Caco-2 (cell line): ENCODE measurements around the gene C5. TPM values are rescaled to one million over a fixed set of nuclear protein-coding genes. Genes with fewer than 3 reads are reported as not detected.

ENCODE experiments used
- BruUV-seq: library from RNA; stranded (reverse); fragments of 400-500 nt; replicated peaks from 2 replicates; lab custom pipeline; 2021; lab: Mats Ljungman, UMichigan
- CTCF ChIA-PET: fragments of 300-600 bp; sonication (Branson Sonifier 250); formaldehyde crosslinking; loops from one replicate; lab custom pipeline; 2022; ENCODE audit warnings: antibody characterized with exemption; lab: Charles Lee
- POLR2A ChIA-PET: fragments of 300-600 bp; sonication (Branson Sonifier 250); formaldehyde crosslinking; loops from one replicate; lab custom pipeline; 2022; ENCODE audit warnings: antibody characterized with exemption; lab: Charles Lee
- DNase-seq, 2 experiments: peaks; one replicate each; pipeline versions ENCODE4 v3.0.0 to v3.0.0-alpha.2; 2020 to 2022
- H3K27me3 ChIP-seq: replicated peaks from 2 replicates; pipeline ENCODE4 v1.6.0; 2011; ENCODE audit warnings: low read length; ENCODE audit not compliant: control insufficient read depth, insufficient read depth
- H3K36me3 ChIP-seq: 2 replicates; pipeline ENCODE4 v1.5.1; 2011; ENCODE audit warnings: low read length; ENCODE audit not compliant: control insufficient read depth, insufficient read depth
- H3K4me1 ChIP-seq: fragments of 250-450 bp; sonication (Bioruptor Pico); 2 replicates; pipeline ENCODE4 v1.5.1; 2020; ENCODE audit warnings: mild to moderate bottlenecking
- H3K4me3 ChIP-seq: 2 replicates; pipeline ENCODE4 v1.5.1; 2011; ENCODE audit warnings: low read depth, mild to moderate bottlenecking, control low read depth, low read length
- H3K9me3 ChIP-seq: fragments of 250-450 bp; sonication (Bioruptor Pico); 2 replicates; pipeline ENCODE4 v1.5.1; 2020; ENCODE audit warnings: mild to moderate bottlenecking, moderate library complexity
- H3K27ac Mint-ChIP-seq: one replicate; pipeline ENCODE4 v1.8.0; 2022; ENCODE audit warnings: mixed read lengths; ENCODE audit not compliant: unreplicated experiment
- H3K27me3 Mint-ChIP-seq: one replicate; pipeline ENCODE4 v1.8.0; 2022; ENCODE audit warnings: mixed read lengths; ENCODE audit not compliant: insufficient read depth, unreplicated experiment
- H3K36me3 Mint-ChIP-seq: one replicate; pipeline ENCODE4 v1.8.0; 2022; ENCODE audit warnings: mild to moderate bottlenecking, mixed read lengths; ENCODE audit not compliant: insufficient read depth, unreplicated experiment
- H3K4me1 Mint-ChIP-seq: one replicate; pipeline ENCODE4 v1.8.0; 2022; ENCODE audit warnings: low read depth, mixed read lengths; ENCODE audit not compliant: unreplicated experiment
- H3K4me3 Mint-ChIP-seq: one replicate; pipeline ENCODE4 v1.8.0; 2022; ENCODE audit warnings: mild to moderate bottlenecking, moderate library complexity, mixed read lengths; ENCODE audit not compliant: unreplicated experiment
- H3K9me3 Mint-ChIP-seq: one replicate; pipeline ENCODE4 v1.8.0; 2022; ENCODE audit warnings: mixed read lengths; ENCODE audit not compliant: unreplicated experiment
- CTCF ChIP-seq, 2 experiments: fragments of 200-600 bp in 1 of 2; IDR thresholded peaks; 1 replicate in 1 of 2; 2 replicates in 1 of 2; pipeline versions ENCODE4 v1.5.1 to v1.8.0; 2011 to 2022; ENCODE audit warnings: antibody characterized with exemption in 1 of 2, control low read depth in 1 of 2, inconsistent platforms in 1 of 2, low read depth in 1 of 2, low read length in 1 of 2, mild to moderate bottlenecking in 1 of 2, moderate library complexity in 1 of 2; ENCODE audit not compliant: insufficient read depth in 1 of 2, severe bottlenecking in 1 of 2, unreplicated experiment in 1 of 2
- intact Hi-C: fragments of 100-400 bp; cut with micrococcal nuclease; formaldehyde crosslinking; loops from one replicate; pipeline ENCODE4 v1.10.0; 2022; ENCODE audit not compliant: unreplicated experiment
- total RNA-seq: library from RNA; stranded (reverse); gene quantifications from 2 replicates; pipeline ENCODE4 v1.2.3, GENCODE V29; 2022

Gene C5
- total RNA-seq, 1 experiment from 2014 or later, result 14.9 TPM

GRCh38 chr9:120926397-120926928, 123.6 kb downstream of the C5 start, which contains the start of gene TRAF1:
TSS of gene TRAF1 (minus strand) at chr9:120926796. CDS start at chr9:120926075, 721 bp downstream.
- peaks cover 7% of the 10 kb centered on the region for H3K4me1 Mint-ChIP-seq
- Histone ChIP-seq H3K36me3 (no peaks in the 10 kb centered on the region), H3K4me3 (no peak within 1 kb of the TSS), H3K9me3 (no peaks in the 10 kb centered on the region), H3K4me1 (peaks cover 5% of the 10 kb centered on the region; the same call in 1 of the 2 replicates), H3K27me3 (no peaks in the 10 kb centered on the region)
- no peak for DNase-seq
- TF ChIP-seq CTCF (IDR thresholded peaks at IDR 0.05; ENCODE audit: insufficient read depth in 1 of 2, low read depth in 1 of 2, low read length in 1 of 2, severe bottlenecking in 1 of 2, unreplicated experiment in 1 of 2), result no peak
- no peaks in the 10 kb centered on the region for H3K9me3 Mint-ChIP-seq
- H3K4me3 Mint-ChIP-seq, result no peak within 1 kb of the TSS
- no peak within 1 kb of the TSS for H3K27ac Mint-ChIP-seq
- CTCF ChIA-PET, result no interaction called here
- intact Hi-C loops, result no loop called here
- H3K27me3 Mint-ChIP-seq, result no peaks in the 10 kb centered on the region
- BruUV-seq, result no TSS peak
- POLR2A ChIA-PET, result no interaction called here
- H3K36me3 Mint-ChIP-seq, result no peaks in the 10 kb centered on the region

GRCh38 chr9:120925535-120926396, 124.3 kb downstream of the C5 start:
- Mint-ChIP-seq H3K4me1 (peaks cover 7% of the 10 kb centered on the region), H3K27me3 (no peaks in the 10 kb centered on the region), H3K9me3 (no peaks in the 10 kb centered on the region), H3K36me3 (no peaks in the 10 kb centered on the region), H3K27ac (no peak overlapping the region), H3K4me3 (no peak overlapping the region)
- ChIA-PET POLR2A (no interaction called here), CTCF (interaction anchor here (1.7 kb wide), 1 partner anchor 8 kb away, joined by 5 read pairs; no protein-coding TSS in a partner anchor)
- TF ChIP-seq CTCF (IDR thresholded peaks at IDR 0.05; ENCODE audit: insufficient read depth in 1 of 2, low read depth in 1 of 2, low read length in 1 of 2, severe bottlenecking in 1 of 2, unreplicated experiment in 1 of 2), result no peak
- Histone ChIP-seq H3K36me3 (no peaks in the 10 kb centered on the region), H3K4me1 (peaks cover 5% of the 10 kb centered on the region; the same call in 1 of the 2 replicates), H3K9me3 (no peaks in the 10 kb centered on the region), H3K27me3 (no peaks in the 10 kb centered on the region), H3K4me3 (no peak overlapping the region)
- no peak for DNase-seq
- intact Hi-C loops, result no loop called here
- BruUV-seq, result no TSS peak

GRCh38 chr9:120924698-120925534, 125.2 kb downstream of the C5 start:
- peaks cover 7% of the 10 kb centered on the region for H3K4me1 Mint-ChIP-seq
- Histone ChIP-seq H3K27me3 (no peaks in the 10 kb centered on the region), H3K36me3 (no peaks in the 10 kb centered on the region), H3K4me3 (no peak overlapping the region), H3K9me3 (no peaks in the 10 kb centered on the region), H3K4me1 (peaks cover 5% of the 10 kb centered on the region; the same call in 1 of the 2 replicates)
- CTCF ChIA-PET, result interaction anchor here (1.7 kb wide), 1 partner anchor 9 kb away, joined by 5 read pairs; no protein-coding TSS in a partner anchor
- no peak for TF ChIP-seq CTCF (IDR thresholded peaks at IDR 0.05; ENCODE audit: insufficient read depth in 1 of 2, low read depth in 1 of 2, low read length in 1 of 2, severe bottlenecking in 1 of 2, unreplicated experiment in 1 of 2)
- POLR2A ChIA-PET, result no interaction called here
- H3K27me3 Mint-ChIP-seq, result no peaks in the 10 kb centered on the region
- no peaks in the 10 kb centered on the region for H3K9me3 Mint-ChIP-seq
- H3K27ac Mint-ChIP-seq, result no peak overlapping the region
- DNase-seq, result no peak
- no peaks in the 10 kb centered on the region for H3K36me3 Mint-ChIP-seq
- H3K4me3 Mint-ChIP-seq, result no peak overlapping the region
- no TSS peak for BruUV-seq
- intact Hi-C loops, result no loop called here
